HepG2 (cell line): ENCODE measurements around the gene MNT. TPM values are rescaled to one million over a fixed set of nuclear protein-coding genes. Genes with fewer than 3 reads are reported as not detected.

Experiments used
- CSRNP1 ChIP-seq: sonication (generic); formaldehyde crosslinking; IDR thresholded peaks from 2 replicates; pipeline ENCODE4 v1.8.1; 2023; ENCODE audit warnings: mild to moderate bottlenecking, missing genetic modification reagents
- DPF2 ChIP-seq: sonication (generic); formaldehyde crosslinking; IDR thresholded peaks from 2 replicates; pipeline ENCODE4 v1.4.0; 2020; ENCODE audit warnings: mild to moderate bottlenecking, low read depth, missing genetic modification reagents, borderline replicate concordance
- FOSL2 ChIP-seq: sonication (generic); formaldehyde crosslinking; IDR thresholded peaks from 2 replicates; pipeline ENCODE4 v1.4.0; 2020; ENCODE audit warnings: missing genetic modification reagents
- GZF1 ChIP-seq: sonication (generic); formaldehyde crosslinking; IDR thresholded peaks from 2 replicates; pipeline ENCODE4 v1.5.1; 2020; ENCODE audit warnings: mild to moderate bottlenecking, missing genetic modification reagents
- HOXA9 ChIP-seq: sonication (generic); formaldehyde crosslinking; IDR thresholded peaks from 2 replicates; pipeline ENCODE4 v1.8.1; 2022; ENCODE audit warnings: missing genetic modification reagents, mild to moderate bottlenecking, moderate library complexity, borderline replicate concordance
- IRX3 ChIP-seq: sonication (generic); formaldehyde crosslinking; IDR thresholded peaks from 2 replicates; pipeline ENCODE4 v1.8.1; 2023; ENCODE audit warnings: mild to moderate bottlenecking, low read depth, missing genetic modification reagents, borderline replicate concordance
- MIXL1 ChIP-seq: IDR thresholded peaks from 2 replicates; pipeline ENCODE4 v1.6.1; 2016
- MTA3 ChIP-seq: sonication (generic); formaldehyde crosslinking; IDR thresholded peaks from 2 replicates; pipeline ENCODE4 v1.4.0; 2020; ENCODE audit warnings: missing genetic modification reagents
- NFE2L2 ChIP-seq: fragments of 150-350 bp; IDR thresholded peaks from 2 replicates; pipeline ENCODE4 v1.6.1; 2014; ENCODE audit warnings: low read length
- NFIB ChIP-seq: sonication (generic); formaldehyde crosslinking; IDR thresholded peaks from 2 replicates; pipeline ENCODE4 v1.9.0; 2021; ENCODE audit warnings: missing genetic modification reagents, mild to moderate bottlenecking, borderline replicate concordance
- PHF8 ChIP-seq: sonication (generic); formaldehyde crosslinking; IDR thresholded peaks from 2 replicates; pipeline ENCODE4 v1.5.0; 2020; ENCODE audit warnings: missing genetic modification reagents
- RFX5 ChIP-seq: IDR thresholded peaks from 2 replicates; pipeline ENCODE4 v1.6.1; 2011; ENCODE audit warnings: low read depth, low read length, improper control_type of control experiment
- RFXAP ChIP-seq: sonication (generic); formaldehyde crosslinking; IDR thresholded peaks from 2 replicates; pipeline ENCODE4 v1.4.0; 2020; ENCODE audit warnings: missing genetic modification reagents, borderline replicate concordance
- RNF219 ChIP-seq: sonication (generic); formaldehyde crosslinking; IDR thresholded peaks from 2 replicates; pipeline ENCODE4 v1.5.0; 2020; ENCODE audit warnings: mild to moderate bottlenecking, missing genetic modification reagents
- RXRB ChIP-seq: IDR thresholded peaks from 2 replicates; pipeline ENCODE4 v1.6.1; 2016; ENCODE audit warnings: borderline replicate concordance, missing genetic modification reagents, missing compliant biosample characterization
- TARDBP ChIP-seq: sonication (generic); formaldehyde crosslinking; IDR thresholded peaks from 2 replicates; pipeline ENCODE4 v1.8.0; 2022; ENCODE audit warnings: mild to moderate bottlenecking, missing genetic modification reagents
- ZBTB7B ChIP-seq: sonication (generic); formaldehyde crosslinking; IDR thresholded peaks from 2 replicates; pipeline ENCODE4 v1.4.0; 2020; ENCODE audit warnings: missing genetic modification reagents
- ZFY ChIP-seq: sonication (generic); formaldehyde crosslinking; IDR thresholded peaks from 2 replicates; pipeline ENCODE4 v1.4.0; 2020; ENCODE audit warnings: missing genetic modification reagents
- ZNF414 ChIP-seq: sonication (generic); formaldehyde crosslinking; IDR thresholded peaks from 2 replicates; pipeline ENCODE4 v1.5.0; 2020; ENCODE audit warnings: missing genetic modification reagents
- ZSCAN20 ChIP-seq: sonication (generic); formaldehyde crosslinking; IDR thresholded peaks from 2 replicates; pipeline ENCODE4 v1.4.0; 2020; ENCODE audit warnings: missing genetic modification reagents, mild to moderate bottlenecking, borderline replicate concordance
- polyA plus RNA-seq, 8 experiments: library from polyadenylated mRNA; depleted of rRNA in 3 of 8; stranded (reverse) in 7 of 8; unstranded in 1 of 8; fragments of >200 nt; fragmentation: Illumina TruSeq in 4 of 8; extraction: Trizol in 4 of 8; gene quantifications; 2 replicates each; pipeline versions ENCODE4 v1.2.1 to v1.2.3, GENCODE V29; 2011 to 2016; ENCODE audit warnings: low read depth in 4 of 8, missing spikeins in 1 of 8, mixed read lengths in 1 of 8; ENCODE audit not compliant: insufficient read depth in 1 of 8
- total RNA-seq, 5 experiments: library from RNA; depleted of rRNA; stranded (reverse); fragments of >200 nt; fragmentation: Illumina TruSeq; extraction: Trizol; gene quantifications; 2 replicates each; pipeline ENCODE4 v1.2.3, GENCODE V29; 2016; ENCODE audit warnings: low read depth in 1 of 5
- TF ChIP-seq, protein P1 (sequence below): sonication (generic); formaldehyde crosslinking; IDR thresholded peaks from 2 replicates; pipeline ENCODE4 v1.4.0; 2020; ENCODE audit warnings: missing genetic modification reagents
- TF ChIP-seq, protein P2 (sequence below): sonication (generic); formaldehyde crosslinking; IDR thresholded peaks from 2 replicates; pipeline ENCODE4 v1.4.0; 2020; ENCODE audit warnings: missing genetic modification reagents, borderline replicate concordance
- TF ChIP-seq, protein P3 (sequence below): IDR thresholded peaks from 2 replicates; pipeline ENCODE4 v1.6.1; 2016; ENCODE audit warnings: mild to moderate bottlenecking, missing biosample characterization, missing genetic modification reagents

The MNT gene
- total and polyA plus RNA-seq, 2 of the 13 experiments (the other 11 are each of a cell fraction or from before 2014, with no cell fraction given) = 2.1 to 3.5 TPM

DNA sequence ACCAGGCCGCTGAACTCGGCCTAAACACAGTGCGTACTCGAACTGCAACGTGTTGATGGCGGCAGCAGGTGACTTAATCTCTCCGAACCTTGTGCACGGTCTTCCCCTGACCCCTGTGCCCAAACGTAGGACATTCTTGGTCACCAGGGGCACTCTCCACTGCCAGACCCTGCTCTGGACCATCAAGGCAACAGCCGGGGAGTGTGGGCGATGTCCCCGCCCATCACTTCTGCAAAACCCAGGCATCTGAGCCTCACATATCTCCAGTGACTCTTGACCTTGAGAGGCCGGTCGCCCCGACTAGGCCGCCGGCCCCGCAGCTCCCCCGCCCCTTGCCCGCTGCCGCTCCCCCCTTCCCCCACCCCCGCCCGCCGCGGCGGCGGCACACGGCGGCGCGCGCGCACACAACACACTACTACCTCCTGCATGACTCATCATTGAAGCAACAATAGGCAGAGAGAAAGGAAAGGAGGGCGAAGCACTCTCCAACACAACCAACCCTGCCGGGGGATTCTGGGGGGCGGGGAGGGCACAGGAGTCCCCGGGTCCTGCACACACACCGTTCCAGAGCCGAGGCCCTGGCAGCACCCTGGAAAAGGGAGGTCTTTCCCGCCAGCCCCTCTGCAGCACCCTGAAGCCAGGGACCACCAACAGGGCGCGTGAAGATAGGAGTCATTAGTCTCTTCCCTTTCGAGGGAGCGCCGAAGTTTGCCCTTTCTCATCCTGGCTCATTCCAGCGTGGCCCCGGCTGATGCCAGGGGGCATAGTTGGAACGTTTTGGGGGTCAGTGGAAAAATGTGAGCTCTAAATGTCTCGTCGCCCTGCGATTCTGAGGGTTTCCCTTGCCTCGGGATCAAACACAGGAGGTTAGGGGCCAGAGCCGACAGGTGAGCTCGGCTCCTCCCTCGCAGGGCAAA, 1.9 kb downstream of the MNT start (continued):
- TF ChIP-seq NFIB (CRISPR knock-in tag) (no peak), TARDBP (CRISPR knock-in tag) (no peak), ZFY (CRISPR knock-in tag) (peak; percentile 49), MTA3 (CRISPR knock-in tag) (no peak), DPF2 (CRISPR knock-in tag) (no peak), GZF1 (CRISPR knock-in tag) (0 out of 2 replicates have a peak, but pooled peaks have one; percentile 27), NFE2L2 (peak; percentile 45; the same call in 1 of the 2 replicates), RNF219 (CRISPR knock-in tag) (no peak), ZSCAN20 (CRISPR knock-in tag) (no peak), CSRNP1 (CRISPR knock-in tag) (no peak), IRX3 (no peak), ZNF414 (CRISPR knock-in tag) (peak; percentile 51), RFXAP (CRISPR knock-in tag) (no peak; the same call in 1 of the 2 replicates), MIXL1 (CRISPR knock-in tag) (no peak), HOXA9 (CRISPR knock-in tag) (no peak), PHF8 (CRISPR knock-in tag) (peak; percentile 18; the same call in 1 of the 2 replicates), RXRB (no peak), RFX5 (no peak), ZBTB7B (CRISPR knock-in tag) (peak; percentile 44), FOSL2 (peak; percentile 91)
- TF ChIP-seq, protein P1, sequence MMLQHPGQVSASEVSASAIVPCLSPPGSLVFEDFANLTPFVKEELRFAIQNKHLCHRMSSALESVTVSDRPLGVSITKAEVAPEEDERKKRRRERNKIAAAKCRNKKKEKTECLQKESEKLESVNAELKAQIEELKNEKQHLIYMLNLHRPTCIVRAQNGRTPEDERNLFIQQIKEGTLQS (CRISPR knock-in tag) = peak; percentile 87
- TF ChIP-seq, protein P2, sequence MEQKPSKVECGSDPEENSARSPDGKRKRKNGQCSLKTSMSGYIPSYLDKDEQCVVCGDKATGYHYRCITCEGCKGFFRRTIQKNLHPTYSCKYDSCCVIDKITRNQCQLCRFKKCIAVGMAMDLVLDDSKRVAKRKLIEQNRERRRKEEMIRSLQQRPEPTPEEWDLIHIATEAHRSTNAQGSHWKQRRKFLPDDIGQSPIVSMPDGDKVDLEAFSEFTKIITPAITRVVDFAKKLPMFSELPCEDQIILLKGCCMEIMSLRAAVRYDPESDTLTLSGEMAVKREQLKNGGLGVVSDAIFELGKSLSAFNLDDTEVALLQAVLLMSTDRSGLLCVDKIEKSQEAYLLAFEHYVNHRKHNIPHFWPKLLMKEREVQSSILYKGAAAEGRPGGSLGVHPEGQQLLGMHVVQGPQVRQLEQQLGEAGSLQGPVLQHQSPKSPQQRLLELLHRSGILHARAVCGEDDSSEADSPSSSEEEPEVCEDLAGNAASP (CRISPR knock-in tag) = 0 out of 2 replicates have a peak, but pooled peaks have one; percentile 5
- TF ChIP-seq, protein P3, sequence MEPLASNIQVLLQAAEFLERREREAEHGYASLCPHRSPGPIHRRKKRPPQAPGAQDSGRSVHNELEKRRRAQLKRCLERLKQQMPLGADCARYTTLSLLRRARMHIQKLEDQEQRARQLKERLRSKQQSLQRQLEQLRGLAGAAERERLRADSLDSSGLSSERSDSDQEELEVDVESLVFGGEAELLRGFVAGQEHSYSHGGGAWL (CRISPR knock-in tag) = no peak
